ENCODE data around the gene ONECUT3.

The ONECUT3 gene

GRCh38 chr19:1718420-1719291 lies 34.6 kb upstream of the ONECUT3 start:
- FAIRE-seq (no peak), DNase-seq (ENCODE audit: insufficient read length, low spot score) (no peak)
- TF ChIP-seq PAX5 (IDR thresholded peaks at IDR 0.05; ENCODE audit: insufficient read depth, low read length, severe bottlenecking) = no peak
- no peak for TF ChIP-seq SPI1 (IDR thresholded peaks at IDR 0.05; ENCODE audit: low read depth, low read length)
- no peak for TF ChIP-seq POLR2A (IDR thresholded peaks at IDR 0.05; ENCODE audit: low read depth, low read length)
- TF ChIP-seq TAF1 (IDR thresholded peaks at IDR 0.05; ENCODE audit: low read depth, low read length) = no peak
- TF ChIP-seq POLR2AphosphoS5 (IDR thresholded peaks at IDR 0.05; ENCODE audit: low read depth, low read length) = no peak
- TF ChIP-seq POU2F2 (IDR thresholded peaks at IDR 0.05; ENCODE audit: low read depth, low read length) = no peak

- TF ChIP-seq POLR2A (IDR thresholded peaks at IDR 0.05; ENCODE audit: low read depth, low read length) (no peak), SPI1 (IDR thresholded peaks at IDR 0.05; ENCODE audit: low read depth, low read length) (no peak), POLR2AphosphoS5 (IDR thresholded peaks at IDR 0.05; ENCODE audit: low read depth, low read length) (no peak), POU2F2 (IDR thresholded peaks at IDR 0.05; ENCODE audit: low read depth, low read length) (no peak), TAF1 (IDR thresholded peaks at IDR 0.05; ENCODE audit: low read depth, low read length) (no peak), PAX5 (IDR thresholded peaks at IDR 0.05; ENCODE audit: insufficient read depth, low read length, severe bottlenecking) (no peak)
- DNase-seq (ENCODE audit: insufficient read length, low spot score) (no peak), FAIRE-seq (no peak)
Observed at GRCh38 chr19:1719519-1719918, 33.8 kb upstream of the ONECUT3 start.

GRCh38 chr19:1720237-1720636 lies 33.1 kb upstream of the ONECUT3 start:
- no peak for TF ChIP-seq TAF1 (IDR thresholded peaks at IDR 0.05; ENCODE audit: low read depth, low read length)
- no peak for TF ChIP-seq SPI1 (IDR thresholded peaks at IDR 0.05; ENCODE audit: low read depth, low read length)
- TF ChIP-seq POU2F2 (IDR thresholded peaks at IDR 0.05; ENCODE audit: low read depth, low read length) = no peak
- no peak for TF ChIP-seq PAX5 (IDR thresholded peaks at IDR 0.05; ENCODE audit: insufficient read depth, low read length, severe bottlenecking)
- TF ChIP-seq POLR2AphosphoS5 (IDR thresholded peaks at IDR 0.05; ENCODE audit: low read depth, low read length) = no peak
- TF ChIP-seq POLR2A (IDR thresholded peaks at IDR 0.05; ENCODE audit: low read depth, low read length) = no peak
- DNase-seq (ENCODE audit: insufficient read length, low spot score) (no peak), FAIRE-seq (no peak)

GRCh38 chr19:1725100-1726064 lies 27.9 kb upstream of the ONECUT3 start:
- no peak for FAIRE-seq
- TF ChIP-seq POLR2A (IDR thresholded peaks at IDR 0.05; ENCODE audit: low read depth, low read length) (no peak), POLR2AphosphoS5 (IDR thresholded peaks at IDR 0.05; ENCODE audit: low read depth, low read length) (no peak), TAF1 (IDR thresholded peaks at IDR 0.05; ENCODE audit: low read depth, low read length) (no peak), PAX5 (IDR thresholded peaks at IDR 0.05; ENCODE audit: insufficient read depth, low read length, severe bottlenecking) (no peak), POU2F2 (IDR thresholded peaks at IDR 0.05; ENCODE audit: low read depth, low read length) (no peak), SPI1 (IDR thresholded peaks at IDR 0.05; ENCODE audit: low read depth, low read length) (no peak)
- DNase-seq (ENCODE audit: insufficient read length, low spot score) = peak; percentile 70

GRCh38 chr19:1728816-1729567 lies 24.3 kb upstream of the ONECUT3 start:
- FAIRE-seq (peak; percentile 20), DNase-seq (ENCODE audit: insufficient read length, low spot score) (no peak)
- no peak for TF ChIP-seq POLR2AphosphoS5 (IDR thresholded peaks at IDR 0.05; ENCODE audit: low read depth, low read length)
- TF ChIP-seq PAX5 (IDR thresholded peaks at IDR 0.05; ENCODE audit: insufficient read depth, low read length, severe bottlenecking) = no peak
- no peak for TF ChIP-seq TAF1 (IDR thresholded peaks at IDR 0.05; ENCODE audit: low read depth, low read length)
- TF ChIP-seq SPI1 (IDR thresholded peaks at IDR 0.05; ENCODE audit: low read depth, low read length) = no peak
- TF ChIP-seq POU2F2 (IDR thresholded peaks at IDR 0.05; ENCODE audit: low read depth, low read length) = no peak
- no peak for TF ChIP-seq POLR2A (IDR thresholded peaks at IDR 0.05; ENCODE audit: low read depth, low read length)

GRCh38 chr19:1729568-1729925 lies 23.8 kb upstream of the ONECUT3 start:
- DNase-seq (ENCODE audit: insufficient read length, low spot score) (no peak), FAIRE-seq (no peak)
- TF ChIP-seq POLR2AphosphoS5 (IDR thresholded peaks at IDR 0.05; ENCODE audit: low read depth, low read length) = no peak
- no peak for TF ChIP-seq PAX5 (IDR thresholded peaks at IDR 0.05; ENCODE audit: insufficient read depth, low read length, severe bottlenecking)
- no peak for TF ChIP-seq POLR2A (IDR thresholded peaks at IDR 0.05; ENCODE audit: low read depth, low read length)
- no peak for TF ChIP-seq POU2F2 (IDR thresholded peaks at IDR 0.05; ENCODE audit: low read depth, low read length)
- no peak for TF ChIP-seq TAF1 (IDR thresholded peaks at IDR 0.05; ENCODE audit: low read depth, low read length)
- TF ChIP-seq SPI1 (IDR thresholded peaks at IDR 0.05; ENCODE audit: low read depth, low read length) = no peak

- no peak for FAIRE-seq
- DNase-seq (ENCODE audit: insufficient read length, low spot score) = no peak
- TF ChIP-seq POLR2A (IDR thresholded peaks at IDR 0.05; ENCODE audit: low read depth, low read length) = no peak
- TF ChIP-seq POLR2AphosphoS5 (IDR thresholded peaks at IDR 0.05; ENCODE audit: low read depth, low read length) = no peak
- no peak for TF ChIP-seq PAX5 (IDR thresholded peaks at IDR 0.05; ENCODE audit: insufficient read depth, low read length, severe bottlenecking)
- no peak for TF ChIP-seq SPI1 (IDR thresholded peaks at IDR 0.05; ENCODE audit: low read depth, low read length)
- TF ChIP-seq POU2F2 (IDR thresholded peaks at IDR 0.05; ENCODE audit: low read depth, low read length) = no peak
- TF ChIP-seq TAF1 (IDR thresholded peaks at IDR 0.05; ENCODE audit: low read depth, low read length) = no peak
Observed at GRCh38 chr19:1730157-1730556, 23.1 kb upstream of the ONECUT3 start.

GRCh38 chr19:1734321-1734966 lies 18.9 kb upstream of the ONECUT3 start:
- DNase-seq (ENCODE audit: insufficient read length, low spot score) = no peak
- TF ChIP-seq PAX5 (IDR thresholded peaks at IDR 0.05; ENCODE audit: insufficient read depth, low read length, severe bottlenecking) = no peak
- no peak for TF ChIP-seq SPI1 (IDR thresholded peaks at IDR 0.05; ENCODE audit: low read depth, low read length)
- no peak for TF ChIP-seq POLR2A (IDR thresholded peaks at IDR 0.05; ENCODE audit: low read depth, low read length)
- TF ChIP-seq POLR2AphosphoS5 (IDR thresholded peaks at IDR 0.05; ENCODE audit: low read depth, low read length) = no peak
- no peak for TF ChIP-seq POU2F2 (IDR thresholded peaks at IDR 0.05; ENCODE audit: low read depth, low read length)
- TF ChIP-seq TAF1 (IDR thresholded peaks at IDR 0.05; ENCODE audit: low read depth, low read length) = no peak
- FAIRE-seq = no peak
